Endothelial cell of umbilical vein (primary cell): Measurements from ENCODE around the gene INPP4B. TPM values are rescaled to one million over a fixed set of nuclear protein-coding genes. Genes with fewer than 3 reads are reported as not detected.

Source experiments
- BruUV-seq: library from RNA; stranded (reverse); fragments of 400-500 nt; replicated peaks from 2 replicates; lab custom pipeline; 2021; lab: Mats Ljungman, UMichigan
- CTCF ChIA-PET: fragments of 300-600, 350-600 bp; sonication (Branson Sonifier 250); formaldehyde crosslinking; loops from one replicate; lab custom pipeline; 2021; ENCODE audit warnings: antibody characterized with exemption, inconsistent platforms; lab: Charles Lee
- POLR2A ChIA-PET: fragments of 300-600, 350-600 bp; sonication (Branson Sonifier 250); formaldehyde crosslinking; loops from one replicate; lab custom pipeline; 2021; ENCODE audit warnings: antibody characterized with exemption, inconsistent platforms; lab: Charles Lee
- DNase-seq: peaks from one replicate; pipeline ENCODE4 v3.0.0-alpha.2; 2011; ENCODE audit warnings: low read depth, low spot score
- FAIRE-seq: peaks from 2 replicates; lab custom pipeline; 2011; peaks lifted over from hg19 to GRCh38; lab: Jason Lieb, UNC
- H2AFZ ChIP-seq: 2 replicates; pipeline ENCODE4 v1.6.0; 2012; ENCODE audit warnings: low read depth, low read length, control low read depth, inconsistent platforms
- H3K27ac ChIP-seq: 2 replicates; pipeline ENCODE4 v1.5.1; 2011; ENCODE audit warnings: low read depth, mild to moderate bottlenecking, control low read depth, low read length, moderate library complexity; ENCODE audit not compliant: insufficient read depth
- H3K27me3 ChIP-seq, 2 experiments: 2 replicates each; pipeline versions ENCODE4 v1.6.0 to v1.6.1; 2011; ENCODE audit warnings: low read length in 2 of 2, mixed read lengths in 1 of 2; ENCODE audit not compliant: control insufficient read depth in 2 of 2, insufficient read depth in 2 of 2
- H3K36me3 ChIP-seq, 2 experiments: 2 replicates in 1 of 2; 3 replicates in 1 of 2; pipeline ENCODE4 v1.5.1; 2011; ENCODE audit warnings: low read length in 2 of 2, mild to moderate bottlenecking in 1 of 2, moderate library complexity in 1 of 2; ENCODE audit not compliant: control insufficient read depth in 2 of 2, insufficient read depth in 2 of 2; ENCODE audit errors: extremely low read depth in 1 of 2
- H3K4me1 ChIP-seq: 3 replicates; pipeline ENCODE4 v1.5.1; 2011; ENCODE audit warnings: mild to moderate bottlenecking, low read length; ENCODE audit not compliant: control insufficient read depth, insufficient read depth; ENCODE audit errors: extremely low read depth
- H3K4me2 ChIP-seq: 2 replicates; pipeline ENCODE4 v1.6.1; 2011; ENCODE audit warnings: low read length, control low read depth, mixed read lengths; ENCODE audit not compliant: insufficient read depth
- H3K4me3 ChIP-seq, 3 experiments: fragments of 200-600 bp in 1 of 3; sonication (generic), shearing (Covaris generic) in 1 of 3; replicated peaks in 1 of 3; 2 replicates each; pipeline ENCODE4 v1.5.1; 2011 to 2016; ENCODE audit warnings: control low read depth in 3 of 3, low read length in 3 of 3, mild to moderate bottlenecking in 2 of 3, inconsistent platforms in 1 of 3, low read depth in 1 of 3, moderate library complexity in 1 of 3; ENCODE audit not compliant: insufficient read depth in 1 of 3
- H3K79me2 ChIP-seq: 2 replicates; pipeline ENCODE4 v1.6.0; 2012; ENCODE audit warnings: low read length, inconsistent platforms; ENCODE audit not compliant: control insufficient read depth, insufficient read depth
- H3K9ac ChIP-seq: replicated peaks from 2 replicates; pipeline ENCODE3; 2011; ENCODE audit warnings: low read length, control low read depth; ENCODE audit not compliant: insufficient read depth; ENCODE audit errors: extremely low read depth
- H3K9me1 ChIP-seq: replicated peaks from 3 replicates; pipeline ENCODE4 v1.6.0; 2011; ENCODE audit warnings: mild to moderate bottlenecking, low read length; ENCODE audit not compliant: control insufficient read depth, insufficient read depth; ENCODE audit errors: extremely low read depth
- H3K9me3 ChIP-seq: replicated peaks from 2 replicates; pipeline ENCODE4 v1.5.1; 2012; ENCODE audit warnings: low read length, inconsistent platforms; ENCODE audit not compliant: control insufficient read depth, insufficient read depth
- H4K20me1 ChIP-seq: replicated peaks from 2 replicates; pipeline ENCODE3; 2011; ENCODE audit warnings: mild to moderate bottlenecking, low read length; ENCODE audit not compliant: control insufficient read depth, insufficient read depth; ENCODE audit errors: extremely low read depth
- EZH2 ChIP-seq: IDR thresholded peaks from 2 replicates; pipeline ENCODE4 v1.6.1; 2012; ENCODE audit warnings: borderline replicate concordance, low read depth, mild to moderate bottlenecking, moderate library complexity, low read length, inconsistent platforms; ENCODE audit not compliant: severe bottlenecking
- FOS ChIP-seq: IDR thresholded peaks from 2 replicates; pipeline ENCODE4 v1.6.1; 2011; ENCODE audit warnings: mild to moderate bottlenecking, low read length, moderate library complexity, borderline replicate concordance; ENCODE audit not compliant: insufficient read depth
- GATA2 ChIP-seq: IDR thresholded peaks from 2 replicates; pipeline ENCODE4 v1.7.0; 2011; ENCODE audit warnings: low read depth, mild to moderate bottlenecking, moderate library complexity, mixed read lengths, low read length; ENCODE audit not compliant: insufficient read length, insufficient read depth
- JUN ChIP-seq: IDR thresholded peaks from 2 replicates; pipeline ENCODE4 v1.6.1; 2011; ENCODE audit warnings: borderline replicate concordance, low read depth; ENCODE audit not compliant: insufficient read length, insufficient read depth
- MYC ChIP-seq: IDR thresholded peaks from one replicate; pipeline ENCODE4 v1.6.1; 2011; ENCODE audit warnings: mild to moderate bottlenecking, low read depth, low read length
- POLR2A ChIP-seq: IDR thresholded peaks from 2 replicates; pipeline ENCODE4 v1.6.1; 2012; ENCODE audit warnings: low read depth, mild to moderate bottlenecking, control low read depth, low read length
- POLR2AphosphoS5 ChIP-seq: IDR thresholded peaks from 2 replicates; pipeline ENCODE4 v1.6.1; 2012; ENCODE audit warnings: low read depth, mild to moderate bottlenecking, control low read depth, low read length, moderate library complexity; ENCODE audit not compliant: insufficient read depth
- dilution Hi-C: fragments of 300-500 bp; cut with MboI; formaldehyde crosslinking; loops from one replicate; pipeline ENCODE4 v1.15.0; 2019; ENCODE audit warnings: low sequenced_read_pairs; ENCODE audit not compliant: extremely low pct_ligation_motif_present
- intact Hi-C: fragments of 100-400 bp; cut with micrococcal nuclease; formaldehyde crosslinking; loops from one replicate; pipeline ENCODE4 v1.10.0; 2022
- polyA plus RNA-seq, 4 experiments: library from polyadenylated mRNA; depleted of rRNA in 3 of 4; stranded (reverse) in 3 of 4; unstranded in 1 of 4; fragments of >200 nt; gene quantifications; 2 replicates each; pipeline versions ENCODE4 v1.2.1 to v1.2.3, GENCODE V29; 2011 to 2012; ENCODE audit warnings: missing spikeins in 1 of 4
- total RNA-seq: library from RNA; stranded (reverse); gene quantifications from 2 replicates; pipeline ENCODE4 v1.2.3, GENCODE V29; 2021
- TF ChIP-seq, protein P1 (sequence below): IDR thresholded peaks from 2 replicates; pipeline ENCODE4 v1.6.1; 2011; ENCODE audit not compliant: insufficient read depth, insufficient read length
- TF ChIP-seq, protein P2 (sequence below), 2 donors: IDR thresholded peaks; 1 replicate in 1 of 2; 2 replicates in 1 of 2; pipeline ENCODE4 v1.5.1; 2011; ENCODE audit warnings: low read length in 2 of 2, mild to moderate bottlenecking in 2 of 2, moderate library complexity in 2 of 2, control low read depth in 1 of 2, inconsistent platforms in 1 of 2, low read depth in 1 of 2; ENCODE audit not compliant: insufficient read depth in 1 of 2; ENCODE audit errors: extremely low read depth in 1 of 2

Gene INPP4B
- total and polyA plus RNA-seq, 2 donors (not counting 3 experiments of a cell fraction or from before 2014, with no cell fraction given), result 0.41 to 3.1 TPM

DNA sequence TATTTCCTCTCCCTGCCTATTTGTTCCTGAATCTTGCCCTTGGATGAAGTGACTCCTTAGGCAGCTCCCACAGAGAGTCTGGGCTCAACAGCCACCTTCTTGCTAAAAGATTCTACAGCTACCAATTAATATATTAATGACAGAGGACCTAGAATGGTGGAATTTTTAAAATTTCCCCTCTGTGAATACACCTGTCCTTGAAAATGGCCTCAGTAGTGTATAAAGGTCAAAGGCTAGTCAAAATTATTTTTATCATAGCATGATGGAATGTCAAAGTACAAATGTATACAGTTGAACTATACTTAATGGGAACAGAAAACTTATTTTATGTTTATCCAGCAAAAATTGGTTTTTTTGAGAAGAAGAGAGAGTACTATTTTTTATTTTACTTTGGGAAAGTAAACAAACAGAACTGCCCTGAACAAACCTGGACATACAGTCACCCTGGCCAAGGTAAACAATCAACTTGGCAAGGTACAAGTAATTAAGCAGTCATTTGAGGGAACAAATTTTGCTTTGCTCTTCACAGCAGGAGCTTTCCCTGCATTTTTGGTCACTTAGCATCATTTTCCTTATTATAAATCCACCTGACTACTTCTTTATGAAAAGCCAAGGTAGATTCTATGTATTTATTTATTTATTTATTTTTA lies 250.8 kb downstream of the INPP4B start:
- TF ChIP-seq, protein P1, sequence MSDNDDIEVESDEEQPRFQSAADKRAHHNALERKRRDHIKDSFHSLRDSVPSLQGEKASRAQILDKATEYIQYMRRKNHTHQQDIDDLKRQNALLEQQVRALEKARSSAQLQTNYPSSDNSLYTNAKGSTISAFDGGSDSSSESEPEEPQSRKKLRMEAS, result no peak
- no peak for TF ChIP-seq POLR2AphosphoS5
- no peak for TF ChIP-seq POLR2A
- no peak for TF ChIP-seq FOS
- no peak for TF ChIP-seq EZH2
- no peak for TF ChIP-seq MYC
- TF ChIP-seq GATA2, result no peak
- TF ChIP-seq, protein P2, sequence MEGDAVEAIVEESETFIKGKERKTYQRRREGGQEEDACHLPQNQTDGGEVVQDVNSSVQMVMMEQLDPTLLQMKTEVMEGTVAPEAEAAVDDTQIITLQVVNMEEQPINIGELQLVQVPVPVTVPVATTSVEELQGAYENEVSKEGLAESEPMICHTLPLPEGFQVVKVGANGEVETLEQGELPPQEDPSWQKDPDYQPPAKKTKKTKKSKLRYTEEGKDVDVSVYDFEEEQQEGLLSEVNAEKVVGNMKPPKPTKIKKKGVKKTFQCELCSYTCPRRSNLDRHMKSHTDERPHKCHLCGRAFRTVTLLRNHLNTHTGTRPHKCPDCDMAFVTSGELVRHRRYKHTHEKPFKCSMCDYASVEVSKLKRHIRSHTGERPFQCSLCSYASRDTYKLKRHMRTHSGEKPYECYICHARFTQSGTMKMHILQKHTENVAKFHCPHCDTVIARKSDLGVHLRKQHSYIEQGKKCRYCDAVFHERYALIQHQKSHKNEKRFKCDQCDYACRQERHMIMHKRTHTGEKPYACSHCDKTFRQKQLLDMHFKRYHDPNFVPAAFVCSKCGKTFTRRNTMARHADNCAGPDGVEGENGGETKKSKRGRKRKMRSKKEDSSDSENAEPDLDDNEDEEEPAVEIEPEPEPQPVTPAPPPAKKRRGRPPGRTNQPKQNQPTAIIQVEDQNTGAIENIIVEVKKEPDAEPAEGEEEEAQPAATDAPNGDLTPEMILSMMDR (IDR thresholded peaks at IDR 0.05; ENCODE audit: extremely low read depth in 1 of 2, insufficient read depth in 1 of 2, low read depth in 1 of 2, low read length in 2 of 2), result no peak
- no peak for TF ChIP-seq JUN
- H3K4me1 ChIP-seq, result no peaks in the 10 kb centered on the region
- H3K4me2 ChIP-seq, result no peak overlapping the region
- no peaks in the 10 kb centered on the region for H3K79me2 ChIP-seq
- DNase-seq, result no peak
- H3K27ac ChIP-seq, result no peak overlapping the region
- H3K9ac ChIP-seq, result no peak overlapping the region
- intact Hi-C loops, result no loop called here
- H3K9me3 ChIP-seq, result no peaks in the 10 kb centered on the region
- BruUV-seq, result no TSS peak
- no peak overlapping the region for H3K4me3 ChIP-seq
- no peak overlapping the region for H2AFZ ChIP-seq
- no peaks in the 10 kb centered on the region for H3K27me3 ChIP-seq
- no peaks in the 10 kb centered on the region for H3K9me1 ChIP-seq
- H3K36me3 ChIP-seq, result no peaks in the 10 kb centered on the region
- H4K20me1 ChIP-seq, result no peaks in the 10 kb centered on the region
- POLR2A ChIA-PET, result no interaction called here
- CTCF ChIA-PET, result no interaction called here
- dilution Hi-C loops, result no loop called here
- no peak for FAIRE-seq
